ENCODE results near the gene SNTB2.

Gene SNTB2

DNA sequence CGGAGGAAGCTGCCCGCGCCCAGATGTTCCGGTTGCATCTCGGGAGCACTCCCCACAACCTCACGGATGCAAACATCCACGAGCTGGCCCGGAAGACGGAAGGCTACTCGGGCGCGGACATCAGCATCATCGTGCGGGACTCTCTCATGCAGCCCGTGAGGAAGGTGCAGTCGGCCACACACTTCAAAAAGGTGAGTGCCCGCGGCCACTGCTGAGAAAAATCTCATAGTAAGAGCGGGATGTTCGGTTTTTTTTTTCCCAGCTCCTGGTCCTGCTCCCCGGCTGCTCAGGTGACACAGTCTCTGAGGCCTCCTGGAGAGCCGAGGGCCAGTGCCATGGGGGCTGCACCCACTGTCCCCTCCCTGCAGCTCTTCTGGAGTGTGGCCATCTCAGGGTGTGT lies 134.1 kb downstream of the SNTB2 start:
- DNase-seq: no peak

DNA sequence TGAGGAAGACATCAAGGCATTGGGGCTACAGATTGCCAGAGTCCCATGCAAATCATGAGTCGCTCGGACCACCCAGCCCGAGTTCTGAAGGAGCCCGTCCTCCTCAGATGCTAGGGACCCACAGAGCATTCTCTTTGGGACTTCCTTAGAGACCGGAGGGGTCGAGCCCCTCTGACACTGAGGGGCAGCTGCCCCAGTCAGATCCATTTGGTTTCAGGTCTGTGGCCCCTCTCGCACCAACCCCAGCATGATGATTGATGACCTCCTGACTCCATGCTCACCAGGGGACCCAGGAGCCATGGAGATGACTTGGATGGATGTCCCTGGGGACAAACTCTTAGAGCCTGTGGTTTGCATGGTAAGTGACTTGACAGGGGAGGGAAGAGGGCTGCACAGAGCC lies 135.4 kb downstream of the SNTB2 start:
- no peak for DNase-seq

DNA sequence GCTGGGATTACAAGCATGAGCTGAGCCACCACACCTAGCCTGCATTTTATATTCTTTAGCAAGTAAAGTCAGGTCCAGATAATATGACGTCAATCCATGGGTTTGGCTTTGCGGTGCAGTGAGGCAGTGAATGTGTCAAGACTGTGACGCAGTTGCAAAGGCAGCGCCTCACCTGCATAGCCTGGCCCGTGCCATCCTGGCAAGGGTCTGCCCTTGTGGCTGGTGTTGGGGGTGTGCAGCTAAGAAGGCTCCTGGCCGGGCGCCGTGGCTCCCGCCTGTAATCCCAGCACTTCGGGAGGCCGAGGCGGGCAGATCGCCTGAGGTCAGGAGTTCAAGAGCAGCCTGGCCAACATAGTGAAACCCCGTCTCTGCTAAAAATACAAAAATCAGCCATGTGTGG lies 136.5 kb downstream of the SNTB2 start:
- no peak for DNase-seq

DNA sequence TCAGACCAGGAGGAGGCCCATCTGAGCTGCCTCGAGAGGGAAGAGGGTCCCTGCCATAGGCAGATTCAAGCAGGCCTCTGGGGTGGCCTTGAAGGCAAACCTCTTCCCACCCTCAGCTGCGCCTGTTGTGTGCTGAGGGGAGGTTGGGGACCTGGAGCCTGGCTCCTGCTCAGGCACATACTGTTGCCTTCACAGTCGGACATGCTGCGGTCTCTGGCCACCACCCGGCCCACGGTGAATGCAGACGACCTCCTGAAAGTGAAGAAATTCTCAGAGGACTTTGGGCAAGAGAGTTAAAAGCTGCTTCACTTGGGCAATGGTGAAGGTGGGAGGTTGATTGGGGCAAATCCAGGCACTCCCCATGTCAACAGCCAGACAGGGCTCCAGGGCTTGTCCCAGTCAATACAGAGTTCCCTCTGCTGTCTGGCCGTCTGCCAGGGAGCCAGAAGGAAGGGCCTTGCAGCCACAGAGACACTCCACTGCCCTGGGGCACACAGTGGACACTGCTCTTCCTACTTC lies 137.1 kb downstream of the SNTB2 start:
- DNase-seq: no peak

DNA sequence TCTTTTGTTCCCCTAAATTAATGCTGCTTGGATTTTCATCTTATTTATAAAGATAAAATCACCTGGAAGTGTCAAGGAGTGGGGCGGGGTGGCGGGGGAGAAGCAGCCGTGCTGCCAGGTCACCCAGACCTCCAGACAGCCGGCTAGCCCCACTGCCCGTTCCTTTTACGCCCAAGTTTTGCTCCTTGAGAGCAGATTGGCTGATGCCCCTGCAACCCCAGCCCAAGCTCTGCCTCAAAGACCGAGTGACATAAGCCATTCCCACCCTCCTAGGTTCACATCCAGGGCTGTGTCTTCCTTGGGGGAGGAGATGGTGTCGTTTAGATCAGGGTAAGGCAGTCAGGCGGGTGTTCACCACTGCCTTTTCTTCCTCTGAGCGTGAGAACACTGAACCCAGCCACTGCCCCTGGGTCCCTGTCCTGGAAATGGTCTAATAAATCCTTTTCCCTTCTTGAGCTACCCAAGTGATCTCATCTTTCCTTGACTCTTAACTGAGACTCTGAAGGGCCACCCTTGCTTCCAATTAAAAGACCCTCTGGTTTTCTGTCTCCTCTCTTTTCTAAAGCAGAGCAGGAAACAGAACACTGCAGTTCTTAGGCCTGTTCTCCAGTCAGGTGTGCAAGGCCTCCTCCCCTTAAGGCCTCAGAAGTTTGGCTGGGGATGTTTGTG lies 137.8 kb downstream of the SNTB2 start:
- no peak for DNase-seq

DNA sequence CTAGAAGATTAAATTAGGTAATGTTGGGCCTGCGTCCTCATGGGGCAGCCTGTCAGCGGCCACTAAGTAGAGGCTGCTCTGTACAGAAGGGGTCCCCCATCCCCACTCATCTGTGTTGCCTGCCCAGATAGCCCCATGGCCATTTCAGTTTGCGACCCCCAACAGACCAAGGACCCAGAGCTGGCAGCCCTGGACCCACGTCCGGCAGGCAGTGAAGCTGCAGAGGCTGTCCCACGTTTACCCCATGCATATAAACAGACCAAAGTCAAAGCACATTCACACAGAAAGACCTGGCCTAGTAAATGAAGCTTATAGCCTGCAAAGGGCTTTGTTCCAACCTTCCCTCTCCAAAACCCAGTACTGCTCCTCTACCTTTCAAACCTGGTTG lies 138.8 kb downstream of the SNTB2 start:
- no peak for DNase-seq

DNA sequence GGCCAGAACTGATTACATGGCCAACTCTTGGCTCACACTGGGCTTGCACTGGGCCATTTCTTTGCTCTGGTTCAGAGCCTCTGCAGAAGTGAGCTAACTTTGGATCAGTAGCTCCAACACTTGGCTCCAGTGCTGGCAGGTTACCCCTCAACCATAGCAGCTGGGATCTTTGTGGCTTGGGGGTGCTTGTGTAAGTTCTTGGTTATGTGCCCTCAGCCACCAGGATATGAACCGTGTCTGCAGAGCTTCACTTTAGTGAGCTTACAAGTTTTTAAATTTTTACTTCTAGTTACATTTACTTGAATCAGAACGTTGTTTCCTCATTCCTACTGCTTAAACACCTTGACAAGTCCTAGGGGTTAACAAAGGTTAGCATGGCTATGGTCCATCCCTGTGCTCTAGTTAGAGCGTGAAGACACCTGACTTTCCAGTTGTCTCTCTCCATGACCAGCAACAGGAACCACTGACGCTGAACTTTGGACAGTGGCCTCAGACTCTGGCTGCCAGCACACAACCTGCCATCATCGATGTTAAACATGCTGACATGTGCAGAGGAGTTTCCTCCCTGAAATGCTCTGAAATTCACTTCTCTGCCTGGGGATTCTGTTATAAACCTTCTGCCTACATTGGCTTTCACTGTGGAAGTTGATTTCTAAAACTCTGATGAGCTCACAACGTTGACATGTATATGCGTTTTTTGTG lies 139.4 kb downstream of the SNTB2 start:
- DNase-seq: no peak

DNA sequence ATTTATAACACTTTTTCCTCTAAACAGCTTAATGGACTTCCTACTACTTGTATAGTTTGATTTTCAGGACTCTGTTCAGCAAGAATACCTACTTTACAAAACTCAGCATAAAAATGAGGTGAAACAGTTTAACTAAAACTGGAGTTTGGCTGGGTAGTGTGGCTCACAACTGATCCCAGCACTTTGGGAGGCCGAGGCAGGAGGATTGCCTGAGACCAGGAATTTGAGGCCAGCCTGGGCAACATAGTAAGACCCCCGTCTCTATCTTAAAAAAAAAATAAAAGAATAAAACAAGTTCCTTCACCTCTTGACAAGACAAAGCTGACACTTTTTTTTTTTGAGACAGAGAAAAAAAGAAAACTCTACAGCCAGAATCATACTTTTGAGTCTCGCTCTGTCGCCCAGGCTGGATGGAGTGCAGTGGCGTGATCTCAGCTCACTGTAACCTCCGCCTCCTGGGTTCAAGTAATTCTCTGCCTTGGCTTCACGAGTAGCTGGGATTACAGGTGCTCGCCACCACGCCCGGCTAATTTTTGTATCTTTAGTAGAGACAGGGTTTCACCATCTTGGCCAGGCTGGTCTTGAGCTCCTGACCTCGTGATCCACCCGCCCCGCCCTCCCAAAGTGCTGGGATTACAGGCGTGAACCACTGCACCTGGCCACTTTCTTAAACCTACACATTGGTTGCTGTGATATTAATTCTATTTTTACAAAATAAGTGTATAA lies 140.8 kb downstream of the SNTB2 start:
- no peak for DNase-seq

DNA sequence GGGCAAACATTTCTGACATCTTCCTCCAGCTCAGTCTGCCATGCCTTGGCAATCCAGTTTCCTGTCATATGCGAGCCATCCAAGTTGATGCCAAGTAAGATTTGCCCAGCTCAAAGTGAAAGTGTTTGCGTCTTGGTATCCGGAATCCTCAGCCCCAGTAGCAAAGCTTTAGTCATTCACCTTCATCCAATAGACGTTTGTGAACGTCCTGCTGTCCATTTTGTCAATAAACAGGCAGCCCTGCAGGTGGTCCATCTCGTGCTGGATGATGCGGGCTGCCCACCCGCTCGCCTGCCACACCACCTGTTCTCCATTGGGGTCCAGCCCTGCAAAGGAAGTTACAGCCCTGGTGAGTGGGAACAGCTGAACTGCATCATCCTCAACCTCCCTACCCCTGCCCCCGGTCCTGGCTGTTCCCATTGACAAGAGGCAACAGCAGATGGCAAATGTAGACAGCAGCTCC lies 141.9 kb downstream of the SNTB2 start:
- DNase-seq: no peak

DNA sequence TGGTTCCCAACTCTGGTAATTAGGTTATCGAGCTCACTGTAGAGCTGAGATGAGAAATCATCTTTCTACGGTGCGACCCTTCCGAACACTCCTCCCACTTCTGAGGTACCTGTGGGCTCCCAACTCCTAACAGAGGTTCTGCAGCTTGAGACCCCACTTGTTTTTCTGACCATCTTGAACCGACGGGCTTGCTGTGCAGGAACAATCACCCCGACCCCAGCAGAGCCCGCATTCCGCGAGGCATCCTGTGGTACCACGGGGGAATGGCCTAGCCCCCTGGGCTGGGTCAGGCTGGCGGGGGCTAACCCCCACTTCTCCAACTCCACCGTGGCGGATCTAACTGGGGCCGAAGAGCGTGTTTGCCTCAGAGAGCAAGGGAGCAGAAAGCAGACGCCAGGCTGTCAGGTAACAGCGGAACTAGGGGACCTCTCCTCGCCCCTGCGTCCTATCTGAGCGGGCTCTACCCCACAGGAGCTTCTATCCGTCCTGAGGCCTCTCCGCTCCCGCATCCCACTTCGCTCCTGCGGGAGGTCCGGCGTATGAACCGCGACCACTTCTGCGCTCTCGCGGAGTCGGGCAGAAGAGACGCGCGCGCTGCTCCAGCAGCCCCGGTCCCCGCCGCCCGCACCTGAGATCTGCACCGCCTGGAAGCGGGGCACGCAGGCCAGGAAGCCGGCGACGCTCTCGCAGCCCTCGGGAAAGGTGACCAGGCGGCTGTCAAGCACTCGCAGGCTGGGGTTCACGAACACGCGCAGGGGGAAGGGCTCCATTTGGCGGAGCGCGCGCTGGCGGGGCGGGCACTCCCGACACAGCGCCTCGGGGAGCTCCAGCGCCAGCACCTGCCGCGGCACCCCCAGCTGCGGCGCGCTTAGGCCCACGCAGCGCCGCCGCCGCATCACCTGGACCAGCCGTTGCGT lies 142.7 kb downstream of the SNTB2 start:
- DNase-seq: no peak

DNA sequence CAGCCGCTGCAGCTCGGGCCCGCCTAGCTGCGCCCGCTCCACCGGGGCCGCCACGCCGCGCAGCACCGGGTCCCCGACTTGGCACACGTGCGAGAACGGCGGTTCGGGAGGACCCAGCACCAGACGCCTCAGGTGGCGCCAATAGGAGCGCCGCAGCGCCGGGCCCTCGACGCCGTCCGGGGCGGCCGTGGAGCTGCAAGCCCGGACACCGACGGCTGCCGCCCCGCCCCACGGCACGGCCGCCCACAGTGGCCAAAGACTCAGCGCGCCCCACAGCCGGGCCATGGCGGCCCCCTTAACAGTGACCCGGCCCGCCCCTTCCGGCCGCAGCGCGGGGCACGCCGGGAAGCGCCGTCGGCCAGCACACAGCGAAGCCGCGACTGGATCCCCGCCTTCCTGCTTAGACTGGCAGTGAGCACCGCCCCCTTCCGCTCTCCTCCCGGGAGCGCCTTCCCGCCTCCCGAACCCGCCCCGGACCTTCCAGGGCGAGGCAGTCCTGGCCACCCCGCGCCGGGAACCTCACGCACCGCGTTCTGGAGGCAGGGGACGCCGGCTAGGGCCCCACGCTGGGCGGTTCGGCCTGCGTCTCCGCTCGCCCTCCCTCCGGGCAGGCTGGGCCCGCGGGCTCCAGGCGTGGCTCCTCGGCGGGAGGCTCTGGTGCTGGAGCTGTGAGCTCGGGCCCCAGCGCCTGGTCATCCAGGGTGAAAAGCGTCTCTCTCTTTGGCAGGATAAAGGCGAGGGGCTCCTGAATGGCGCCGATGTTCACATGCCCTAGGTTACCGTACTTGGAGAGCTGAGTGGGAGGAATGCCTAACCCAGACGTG lies 143.5 kb downstream of the SNTB2 start, which contains the start of gene PDF:
PDF (minus strand) TSS at position 303 of the 824 bp plus-strand sequence; CDS start at position 285, 18 bp downstream.
- DNase-seq: peak; percentile 82

DNA sequence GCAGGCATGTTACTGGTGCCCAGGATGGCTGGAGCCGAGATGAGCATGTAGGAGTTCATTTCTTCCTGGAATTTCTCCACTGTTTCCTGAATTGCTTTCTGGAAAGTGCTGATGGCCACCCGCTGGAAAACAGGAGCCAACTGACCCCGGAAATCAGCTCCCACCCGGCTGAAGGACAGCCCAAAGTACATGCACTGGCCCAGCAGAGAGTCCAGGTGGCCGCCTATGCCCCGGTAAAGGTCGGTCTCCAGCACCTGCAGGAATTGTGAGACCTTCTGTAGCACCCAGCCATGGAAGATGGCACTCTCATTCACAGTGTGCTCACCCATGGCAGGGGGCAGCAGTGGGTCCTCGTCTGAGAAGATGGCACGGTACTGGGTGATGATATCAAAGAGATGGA lies 147.7 kb downstream of the SNTB2 start:
- DNase-seq: no peak

DNA sequence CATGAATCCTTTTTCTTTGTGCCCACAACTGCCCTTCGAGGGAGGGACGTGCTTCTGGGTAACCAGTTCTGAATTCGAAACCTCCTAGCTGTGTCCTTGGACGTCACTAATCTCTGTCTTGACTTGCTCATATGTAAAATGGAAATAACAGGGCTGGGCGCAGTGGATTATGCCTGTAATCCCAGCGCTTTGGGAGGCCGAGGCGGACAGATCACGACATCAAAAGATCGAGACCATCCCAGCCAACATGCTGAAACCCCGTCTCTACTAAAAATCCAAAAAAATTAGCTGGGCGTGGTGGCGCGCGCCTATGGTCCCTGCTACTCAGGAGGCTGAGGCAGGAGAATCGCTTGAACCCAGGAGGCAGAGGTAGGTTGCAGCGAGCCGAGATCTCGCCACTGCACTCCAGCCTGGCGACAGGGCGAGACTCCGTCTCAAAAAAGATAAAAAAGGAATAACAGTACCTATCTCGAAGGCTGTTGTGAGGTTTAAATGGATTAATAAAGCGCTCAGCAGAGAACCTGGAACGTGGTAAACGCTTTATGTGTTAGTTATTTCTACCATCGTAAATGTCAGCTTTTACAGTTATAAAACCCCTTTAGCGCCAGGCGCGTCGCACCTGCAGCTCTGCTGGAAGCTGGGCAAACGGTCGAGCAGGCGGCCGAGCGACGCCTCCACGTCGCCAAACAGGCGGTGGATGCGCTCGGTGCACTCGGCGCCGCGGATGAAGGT lies 151.8 kb downstream of the SNTB2 start:
- DNase-seq: no peak

DNA sequence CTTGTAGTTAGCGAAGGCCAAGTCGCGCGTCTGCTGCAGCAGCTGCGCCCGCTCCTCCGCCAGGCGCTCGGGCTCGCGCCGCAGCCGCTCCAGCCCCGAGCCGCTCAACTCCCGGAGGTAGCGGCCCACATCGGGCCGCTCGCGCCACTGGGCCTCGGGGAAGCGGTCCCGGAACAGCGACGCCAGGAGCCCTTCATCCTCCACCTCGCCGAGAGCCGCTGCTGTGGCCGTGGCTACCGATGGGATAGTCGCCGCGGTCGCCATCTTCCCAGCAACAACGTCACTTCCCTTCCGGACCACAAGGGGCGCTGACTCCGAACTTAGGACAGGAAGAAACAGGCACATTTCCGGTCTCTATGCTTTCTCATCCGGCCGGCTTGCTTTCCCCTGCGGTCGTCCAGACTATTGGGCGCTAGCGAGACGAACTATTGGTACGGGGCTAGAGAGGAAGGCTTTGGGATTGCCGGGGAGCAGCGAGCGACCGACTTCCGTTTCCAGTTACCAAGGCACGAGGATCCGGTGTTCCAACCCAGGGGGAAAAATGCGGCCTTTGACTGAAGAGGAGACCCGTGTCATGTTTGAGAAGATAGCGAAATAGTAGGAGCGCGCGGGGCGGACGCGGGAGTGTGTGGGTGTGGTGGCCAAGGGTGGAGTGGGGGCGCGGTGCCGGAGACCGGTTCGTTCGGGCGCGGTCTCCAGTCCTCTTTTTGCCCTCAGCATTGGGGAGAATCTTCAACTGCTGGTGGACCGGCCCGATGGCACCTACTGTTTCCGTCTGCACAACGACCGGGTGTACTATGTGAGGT lies 152.5 kb downstream of the SNTB2 start, which contains the start of the genes COG8 and NIP7:
COG8 (minus strand) TSS at position 276 of the 806 bp plus-strand sequence; CDS start at position 264, 12 bp downstream.
NIP7 (plus strand) TSS at position 484 of the 806 bp plus-strand sequence; CDS start at position 542, 58 bp downstream.
- DNase-seq: peak; percentile 97

DNA sequence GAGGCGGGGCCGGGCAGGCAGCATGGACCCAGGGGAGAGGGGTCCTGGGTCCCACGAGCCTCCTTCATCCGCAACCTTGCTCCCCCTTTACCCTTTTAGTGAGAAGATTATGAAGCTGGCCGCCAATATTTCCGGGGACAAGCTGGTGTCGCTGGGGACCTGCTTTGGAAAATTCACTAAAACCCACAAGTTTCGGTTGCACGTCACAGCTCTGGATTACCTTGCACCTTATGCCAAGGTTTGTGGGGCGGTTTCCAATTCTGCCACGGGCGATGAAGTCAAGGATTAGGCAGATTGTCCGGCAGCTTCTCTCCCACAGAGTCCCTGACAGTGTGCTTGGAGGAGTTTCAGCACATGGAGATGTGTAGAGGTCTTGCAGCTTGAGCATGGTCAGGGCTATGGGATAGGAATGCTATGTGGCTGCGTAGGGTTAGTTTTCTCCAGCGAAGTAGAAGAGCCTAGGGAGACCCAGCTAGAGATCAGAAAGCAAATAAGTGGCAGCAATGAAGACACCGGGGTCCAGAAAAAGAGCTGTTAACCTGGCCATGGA lies 153.2 kb downstream of the SNTB2 start:
- DNase-seq: no peak

DNA sequence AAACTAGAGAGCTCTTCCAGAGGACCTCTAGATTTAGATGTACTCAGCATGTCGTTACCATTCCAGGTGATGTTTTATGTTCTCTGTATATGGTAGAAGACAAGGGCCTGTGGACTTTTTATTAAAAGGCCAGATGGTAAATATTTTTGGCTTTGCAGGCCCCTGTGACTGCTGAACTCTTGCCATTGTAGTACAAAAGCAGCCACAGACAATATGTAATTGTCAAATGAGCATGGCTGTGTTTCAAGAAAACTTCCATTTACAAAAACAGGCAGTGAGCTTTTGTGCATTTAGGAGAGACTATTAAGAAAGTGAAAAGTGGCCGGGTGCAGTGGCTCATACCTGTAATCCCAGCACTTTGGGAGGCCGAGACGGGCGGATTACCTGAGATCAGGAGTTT lies 157.2 kb downstream of the SNTB2 start:
- no peak for DNase-seq

DNA sequence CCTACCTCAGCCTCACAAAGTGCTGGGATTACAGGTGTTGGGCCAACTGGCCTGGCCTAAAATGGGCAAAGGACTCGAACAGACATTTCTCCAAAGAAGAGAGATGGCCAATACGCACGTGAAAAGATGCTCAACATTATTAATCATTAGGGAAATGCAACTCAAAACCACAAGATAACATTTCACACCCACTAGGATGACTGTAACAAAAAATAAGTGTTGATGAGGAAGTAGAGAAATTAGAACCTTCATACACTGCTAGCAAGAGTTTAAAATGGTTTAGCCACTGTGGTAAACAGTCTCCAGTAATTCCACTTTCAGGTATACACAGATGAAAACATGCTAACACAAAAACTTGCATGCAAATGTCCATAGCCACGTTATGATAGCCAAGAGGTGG lies 159.0 kb downstream of the SNTB2 start:
- no peak for DNase-seq

DNA sequence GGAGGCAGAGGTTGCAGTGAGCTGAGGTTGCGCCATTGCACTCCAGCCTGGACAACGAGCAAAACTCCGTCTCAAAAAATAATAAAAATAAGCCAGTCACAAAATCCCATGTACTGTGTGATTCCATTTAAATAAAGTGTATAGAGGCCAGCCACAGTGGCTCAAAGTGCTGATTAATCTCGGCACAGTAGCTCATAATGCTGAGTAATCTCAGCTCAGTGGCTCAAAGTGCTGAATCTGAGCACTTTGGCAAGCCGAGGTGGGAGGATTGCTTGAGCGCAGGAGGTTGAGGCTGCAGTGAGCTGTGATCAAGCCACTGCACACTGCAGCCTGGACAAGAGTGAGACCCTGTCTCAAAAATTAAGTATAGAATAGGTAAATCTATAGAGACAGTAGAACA lies 159.7 kb downstream of the SNTB2 start:
- DNase-seq: no peak

DNA sequence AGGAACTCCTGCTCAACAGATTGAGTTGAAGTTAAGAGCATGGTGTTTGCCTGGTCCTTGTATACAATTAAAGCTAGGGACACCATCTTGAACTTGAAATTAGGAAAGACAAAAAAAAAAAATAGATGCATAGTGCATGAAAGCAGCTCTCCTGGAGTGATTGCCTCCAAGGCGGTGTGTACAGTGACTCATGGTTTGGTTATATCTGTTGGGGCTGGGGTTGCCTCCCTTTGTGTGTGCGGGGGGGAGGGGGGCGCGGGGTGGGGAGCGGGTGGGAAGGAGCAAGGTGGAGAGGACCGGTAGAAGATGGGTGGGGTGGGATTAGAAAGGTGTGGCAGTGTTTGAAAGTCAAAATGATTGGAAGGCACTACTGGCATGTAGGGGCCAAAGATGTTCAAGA lies 161.3 kb downstream of the SNTB2 start:
- DNase-seq: no peak
